ENCODE results near the gene DSCAML1. TPM values are rescaled to one million over a fixed set of nuclear protein-coding genes. Genes with fewer than 3 reads are reported as not detected.

Gene DSCAML1
- total and polyA plus RNA-seq, 7 experiments from 2014 or later: 0.17 to 1.3 (median 0.60) TPM; not detected in 2

- no peak for ATAC-seq
- Histone ChIP-seq H3K4me1 (ENCODE audit: control insufficient read depth in 2 of 2, insufficient read depth in 2 of 2, low read length in 2 of 2) (no peaks in the 10 kb centered on the region), H3K36me3 (ENCODE audit: control insufficient read depth in 2 of 3, insufficient read depth in 3 of 3, low read length in 3 of 3) (no peaks in the 10 kb centered on the region), H3K4me3 (ENCODE audit: low read length) (no peak overlapping the region), H3K27me3 (ENCODE audit: control insufficient read depth in 2 of 2, insufficient read depth in 2 of 2, low read length in 2 of 2) (no peaks in the 10 kb centered on the region), H3K9me3 (ENCODE audit: control insufficient read depth in 2 of 3, low read length in 3 of 3) (no peaks in the 10 kb centered on the region), H3K27ac (ENCODE audit: low read depth, low read length) (no peak overlapping the region)
- DNase-seq: no peak
- no peaks in the 10 kb centered on the region for H3K4me1 Mint-ChIP-seq
- no peak overlapping the region for H3K27ac Mint-ChIP-seq
- peaks cover 0 to 2% (median 0%) of the 10 kb centered on the region in 11 donors for H3K9me3 Mint-ChIP-seq
- ChIA-PET CTCF (no interaction called here), POLR2A (no interaction called here)
- intact Hi-C loops (cut with micrococcal nuclease): no loop called here
- no peak overlapping the region for H3K4me3 Mint-ChIP-seq
- H3K36me3 Mint-ChIP-seq: no peaks in the 10 kb centered on the region
- peaks cover 13 to 35% (median 31%) of the 10 kb centered on the region in 5 donors for H3K27me3 Mint-ChIP-seq
These were observed 196.7 kb downstream of the DSCAML1 start for GRCh38 chr11:117600234-117600783.

GRCh38 chr11:117597071-117597470 lies 199.9 kb downstream of the DSCAML1 start:
- CTCF ChIA-PET: no interaction called here
- no peaks in the 10 kb centered on the region for H3K4me1 Mint-ChIP-seq
- no peak for ATAC-seq
- Histone ChIP-seq H3K27ac (ENCODE audit: low read depth, low read length) (no peak overlapping the region), H3K4me1 (ENCODE audit: control insufficient read depth in 2 of 2, insufficient read depth in 2 of 2, low read length in 2 of 2) (no peaks in the 10 kb centered on the region), H3K27me3 (ENCODE audit: control insufficient read depth in 2 of 2, insufficient read depth in 2 of 2, low read length in 2 of 2) (no peaks in the 10 kb centered on the region), H3K9me3 (ENCODE audit: control insufficient read depth in 2 of 3, low read length in 3 of 3) (no peaks in the 10 kb centered on the region), H3K4me3 (ENCODE audit: low read length) (no peak overlapping the region), H3K36me3 (ENCODE audit: control insufficient read depth in 2 of 3, insufficient read depth in 3 of 3, low read length in 3 of 3) (no peaks in the 10 kb centered on the region)
- POLR2A ChIA-PET: no interaction called here
- intact Hi-C loops (cut with micrococcal nuclease): no loop called here
- peaks cover 0 to 2% (median 0%) of the 10 kb centered on the region in 11 donors for H3K9me3 Mint-ChIP-seq
- no peaks in the 10 kb centered on the region for H3K36me3 Mint-ChIP-seq
- H3K4me3 Mint-ChIP-seq: no peak overlapping the region
- H3K27me3 Mint-ChIP-seq: peaks cover 13 to 41% (median 32%) of the 10 kb centered on the region in 5 donors
- peak in 5 of 9 donors; percentile 4 to 50 (median 20) for DNase-seq
- no peak overlapping the region for H3K27ac Mint-ChIP-seq

DNA sequence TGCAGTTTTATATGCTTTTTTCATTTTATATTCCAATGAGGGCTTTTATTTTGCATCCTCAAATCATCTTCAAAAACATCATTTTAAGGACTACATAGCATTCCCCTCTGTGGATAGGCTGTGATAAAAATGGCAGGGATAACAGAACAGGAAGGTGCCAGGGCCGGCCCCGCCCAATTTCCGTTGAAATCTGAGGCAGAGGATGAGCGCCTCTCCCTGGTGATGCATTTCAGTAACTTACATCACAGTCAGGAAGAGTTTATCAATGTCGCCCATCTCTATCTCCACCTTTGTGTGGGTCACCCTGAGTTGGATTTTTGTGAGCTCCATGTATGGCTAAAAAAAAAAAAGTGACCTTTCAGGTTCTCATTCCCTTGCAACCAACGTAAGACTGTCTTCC lies 201.6 kb downstream of the DSCAML1 start:
- no peak overlapping the region for H3K27ac Mint-ChIP-seq
- H3K9me3 ChIP-seq (ENCODE audit: control insufficient read depth in 2 of 3, low read length in 3 of 3): no peaks in the 10 kb centered on the region
- H3K9me3 Mint-ChIP-seq: peaks cover 0 to 2% (median 0%) of the 10 kb centered on the region in 11 donors
- ATAC-seq: no peak
- H3K36me3 Mint-ChIP-seq: no peaks in the 10 kb centered on the region
- no peaks in the 10 kb centered on the region for H3K36me3 ChIP-seq (ENCODE audit: control insufficient read depth in 2 of 3, insufficient read depth in 3 of 3, low read length in 3 of 3)
- H3K4me3 Mint-ChIP-seq: no peak overlapping the region
- no peak overlapping the region for H3K4me3 ChIP-seq (ENCODE audit: low read length)
- H3K4me1 ChIP-seq (ENCODE audit: control insufficient read depth in 2 of 2, insufficient read depth in 2 of 2, low read length in 2 of 2): no peaks in the 10 kb centered on the region
- no peak overlapping the region for H3K27ac ChIP-seq (ENCODE audit: low read depth, low read length)
- intact Hi-C loops (cut with micrococcal nuclease): no loop called here
- peaks cover 9 to 42% (median 20%) of the 10 kb centered on the region in 5 donors for H3K27me3 Mint-ChIP-seq
- CTCF ChIA-PET: no interaction called here
- no peaks in the 10 kb centered on the region for H3K27me3 ChIP-seq (ENCODE audit: control insufficient read depth in 2 of 2, insufficient read depth in 2 of 2, low read length in 2 of 2)
- no peak for DNase-seq
- no peaks in the 10 kb centered on the region for H3K4me1 Mint-ChIP-seq
- POLR2A ChIA-PET: no interaction called here

DNA sequence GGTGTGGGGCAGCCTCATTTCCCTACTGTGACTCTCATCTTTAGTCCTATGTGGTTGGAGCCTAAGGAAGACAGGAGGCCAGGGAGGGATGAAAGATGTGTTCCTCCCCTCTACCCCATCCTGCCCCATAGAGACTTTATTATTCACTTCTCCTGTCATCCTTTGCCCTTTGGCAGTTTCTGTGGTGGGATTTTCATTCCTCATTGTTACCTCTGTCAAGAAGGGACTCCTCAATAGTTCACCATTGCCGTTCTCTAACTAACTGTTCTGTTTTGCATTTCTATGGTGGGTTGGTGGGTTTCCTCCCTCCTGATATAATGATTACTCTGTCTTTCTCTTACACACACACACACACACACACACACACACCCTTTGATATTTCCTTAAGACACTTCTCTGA lies 202.3 kb downstream of the DSCAML1 start:
- POLR2A ChIA-PET: no interaction called here
- no peak overlapping the region for H3K4me3 ChIP-seq (ENCODE audit: low read length)
- H3K4me1 ChIP-seq (ENCODE audit: control insufficient read depth in 2 of 2, insufficient read depth in 2 of 2, low read length in 2 of 2): no peaks in the 10 kb centered on the region
- H3K9me3 Mint-ChIP-seq: peaks cover 0 to 2% (median 0%) of the 10 kb centered on the region in 11 donors
- H3K27me3 Mint-ChIP-seq: peaks cover 5 to 38% (median 20%) of the 10 kb centered on the region in 5 donors
- H3K9me3 ChIP-seq (ENCODE audit: control insufficient read depth in 2 of 3, low read length in 3 of 3): no peaks in the 10 kb centered on the region
- DNase-seq: no peak
- no peaks in the 10 kb centered on the region for H3K27me3 ChIP-seq (ENCODE audit: control insufficient read depth in 2 of 2, insufficient read depth in 2 of 2, low read length in 2 of 2)
- H3K4me3 Mint-ChIP-seq: no peak overlapping the region
- H3K27ac Mint-ChIP-seq: no peak overlapping the region
- H3K27ac ChIP-seq (ENCODE audit: low read depth, low read length): no peak overlapping the region
- CTCF ChIA-PET: no interaction called here
- H3K4me1 Mint-ChIP-seq: no peaks in the 10 kb centered on the region
- ATAC-seq: no peak
- H3K36me3 ChIP-seq (ENCODE audit: control insufficient read depth in 2 of 3, insufficient read depth in 3 of 3, low read length in 3 of 3): no peaks in the 10 kb centered on the region
- no peaks in the 10 kb centered on the region for H3K36me3 Mint-ChIP-seq
- intact Hi-C loops (cut with micrococcal nuclease): no loop called here

GRCh38 chr11:117593065-117593464 lies 204.0 kb downstream of the DSCAML1 start:
- no peak overlapping the region for H3K4me3 ChIP-seq (ENCODE audit: low read length)
- no peaks in the 10 kb centered on the region for H3K9me3 ChIP-seq (ENCODE audit: control insufficient read depth in 2 of 3, low read length in 3 of 3)
- ATAC-seq (no peak), DNase-seq (no peak)
- H3K4me1 Mint-ChIP-seq: no peaks in the 10 kb centered on the region
- no peaks in the 10 kb centered on the region for H3K36me3 Mint-ChIP-seq
- peaks cover 0 to 2% (median 0%) of the 10 kb centered on the region in 11 donors for H3K9me3 Mint-ChIP-seq
- CTCF ChIA-PET: no interaction called here
- H3K36me3 ChIP-seq (ENCODE audit: control insufficient read depth in 2 of 3, insufficient read depth in 3 of 3, low read length in 3 of 3): no peaks in the 10 kb centered on the region
- intact Hi-C loops (cut with micrococcal nuclease): no loop called here
- no peak overlapping the region for H3K27ac Mint-ChIP-seq
- H3K27ac ChIP-seq (ENCODE audit: low read depth, low read length): no peak overlapping the region
- H3K4me3 Mint-ChIP-seq: no peak overlapping the region
- POLR2A ChIA-PET: no interaction called here
- no peaks in the 10 kb centered on the region for H3K27me3 ChIP-seq (ENCODE audit: control insufficient read depth in 2 of 2, insufficient read depth in 2 of 2, low read length in 2 of 2)
- peaks cover 0 to 26% (median 10%) of the 10 kb centered on the region in 5 donors for H3K27me3 Mint-ChIP-seq
- H3K4me1 ChIP-seq (ENCODE audit: control insufficient read depth in 2 of 2, insufficient read depth in 2 of 2, low read length in 2 of 2): no peaks in the 10 kb centered on the region

DNA sequence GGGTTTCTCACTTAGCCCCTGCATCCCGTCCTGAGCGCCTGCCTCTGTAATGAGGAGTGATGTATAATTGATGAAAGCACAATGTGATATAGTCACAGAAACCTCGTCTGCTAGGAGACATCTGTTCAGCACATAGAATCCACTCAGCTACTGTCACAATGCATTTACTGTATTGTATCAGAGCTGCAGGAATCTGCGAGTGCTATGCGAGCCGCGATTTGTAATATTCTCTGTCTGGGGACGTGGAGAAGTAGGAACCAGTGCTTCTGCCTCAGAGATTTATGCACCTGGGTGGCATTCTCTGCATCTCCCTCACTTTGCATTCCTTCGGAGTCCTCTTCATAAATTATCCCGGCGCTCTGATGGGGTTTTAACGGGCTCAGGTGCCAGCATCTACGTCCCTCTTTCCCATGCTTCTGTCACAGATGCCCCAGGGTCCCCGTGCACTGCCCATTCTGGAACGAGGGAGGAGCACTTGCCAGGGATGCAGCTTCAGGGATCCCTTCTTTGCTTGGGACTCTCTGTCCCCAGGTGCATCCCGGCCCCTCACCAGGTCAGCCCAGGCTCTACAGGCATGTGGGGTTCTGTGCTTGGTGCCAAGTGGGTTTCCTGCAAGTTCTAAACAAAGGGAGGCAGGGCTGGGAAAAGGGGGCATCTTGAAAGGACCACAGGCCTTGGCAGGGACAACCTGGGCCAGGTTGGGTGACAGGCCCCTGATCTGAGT lies 205.5 kb downstream of the DSCAML1 start:
- CTCF ChIA-PET: no interaction called here
- no peak overlapping the region for H3K27ac ChIP-seq (ENCODE audit: low read depth, low read length)
- Mint-ChIP-seq H3K27me3 (peaks cover 0 to 19% (median 9%) of the 10 kb centered on the region in 5 donors), H3K9me3 (no peaks in the 10 kb centered on the region), H3K4me1 (no peaks in the 10 kb centered on the region), H3K27ac (no peak overlapping the region), H3K36me3 (no peaks in the 10 kb centered on the region), H3K4me3 (no peak overlapping the region)
- POLR2A ChIA-PET: no interaction called here
- no peak for ATAC-seq
- no peak overlapping the region for H3K4me3 ChIP-seq (ENCODE audit: low read length)
- H3K36me3 ChIP-seq (ENCODE audit: control insufficient read depth in 2 of 3, insufficient read depth in 3 of 3, low read length in 3 of 3): no peaks in the 10 kb centered on the region
- no peaks in the 10 kb centered on the region for H3K27me3 ChIP-seq (ENCODE audit: control insufficient read depth in 2 of 2, insufficient read depth in 2 of 2, low read length in 2 of 2)
- H3K4me1 ChIP-seq (ENCODE audit: control insufficient read depth in 2 of 2, insufficient read depth in 2 of 2, low read length in 2 of 2): no peaks in the 10 kb centered on the region
- DNase-seq: no peak
- intact Hi-C loops (cut with micrococcal nuclease): no loop called here
- no peaks in the 10 kb centered on the region for H3K9me3 ChIP-seq (ENCODE audit: control insufficient read depth in 2 of 3, low read length in 3 of 3)

- no peaks in the 10 kb centered on the region for H3K27me3 ChIP-seq (ENCODE audit: control insufficient read depth in 2 of 2, insufficient read depth in 2 of 2, low read length in 2 of 2)
- CTCF ChIA-PET: no interaction called here
- H3K27ac Mint-ChIP-seq: no peak overlapping the region
- ATAC-seq: no peak
- no peak overlapping the region for H3K27ac ChIP-seq (ENCODE audit: low read depth, low read length)
- no peaks in the 10 kb centered on the region for H3K9me3 Mint-ChIP-seq
- no peaks in the 10 kb centered on the region for H3K36me3 ChIP-seq (ENCODE audit: control insufficient read depth in 2 of 3, insufficient read depth in 3 of 3, low read length in 3 of 3)
- POLR2A ChIA-PET: no interaction called here
- H3K4me1 ChIP-seq (ENCODE audit: control insufficient read depth in 2 of 2, insufficient read depth in 2 of 2, low read length in 2 of 2): no peaks in the 10 kb centered on the region
- no peak overlapping the region for H3K4me3 Mint-ChIP-seq
- intact Hi-C loops (cut with micrococcal nuclease): no loop called here
- DNase-seq: no peak
- no peaks in the 10 kb centered on the region for H3K36me3 Mint-ChIP-seq
- peaks cover 0 to 8% (median 0%) of the 10 kb centered on the region in 5 donors for H3K27me3 Mint-ChIP-seq
- H3K4me3 ChIP-seq (ENCODE audit: low read length): no peak overlapping the region
- no peaks in the 10 kb centered on the region for H3K9me3 ChIP-seq (ENCODE audit: control insufficient read depth in 2 of 3, low read length in 3 of 3)
- H3K4me1 Mint-ChIP-seq: no peaks in the 10 kb centered on the region
These were observed 208.0 kb downstream of the DSCAML1 start for GRCh38 chr11:117589063-117589462.
